Activated T-helper 9 cell treated with anti-CD3 and anti-CD28 coated beads, Interleukin-2, amount 50 U/mL, for 16 hours (primary cell): Measurements from ENCODE around the gene FANK1.
"Not testable (repeated sequence)": the region's sequence is repeated elsewhere in the genome, so short reads cannot be mapped to it uniquely, and the experiment has no call there.

Experiments
- DNase-seq: peaks from one replicate; pipeline ENCODE4 v3.0.0-alpha.2; 2020; ENCODE audit warnings: low read depth

The FANK1 gene

GRCh38 chr10:125889441-125889840, 6.9 kb upstream of the FANK1 start:
- DNase-seq = not testable (repeated sequence)

- not testable (repeated sequence) for DNase-seq
Observed at GRCh38 chr10:125892402-125892801, 4.0 kb upstream of the FANK1 start.

- not testable (repeated sequence) for DNase-seq
Observed at GRCh38 chr10:125894176-125894575, 2.2 kb upstream of the FANK1 start.

- DNase-seq = peak; percentile 11
Observed at GRCh38 chr10:125895130-125896087, 955 bp upstream of the FANK1 start.

- not testable (repeated sequence) for DNase-seq
Observed at GRCh38 chr10:125897317-125897716, 953 bp downstream of the FANK1 start.

GRCh38 chr10:125900963-125901362, 4.6 kb downstream of the FANK1 start:
- DNase-seq = not testable (repeated sequence)

- DNase-seq = not testable (repeated sequence)
Observed at GRCh38 chr10:125903135-125903640, 6.8 kb downstream of the FANK1 start.

GRCh38 chr10:125905069-125905994, 9.0 kb downstream of the FANK1 start:
- not testable (repeated sequence) for DNase-seq

GRCh38 chr10:125907598-125907997, 11.2 kb downstream of the FANK1 start:
- DNase-seq = not testable (repeated sequence)

GRCh38 chr10:125908813-125909212, 12.4 kb downstream of the FANK1 start:
- DNase-seq = not testable (repeated sequence)

GRCh38 chr10:125909491-125909890, 13.1 kb downstream of the FANK1 start:
- not testable (repeated sequence) for DNase-seq

- DNase-seq = no peak
Observed at GRCh38 chr10:125911145-125911544, 14.8 kb downstream of the FANK1 start.

- DNase-seq = no peak
Observed at GRCh38 chr10:125911990-125912389, 15.6 kb downstream of the FANK1 start.

GRCh38 chr10:125913277-125913676, 16.9 kb downstream of the FANK1 start:
- DNase-seq = not testable (repeated sequence)

- DNase-seq = no peak
Observed at GRCh38 chr10:125916977-125917376, 20.6 kb downstream of the FANK1 start.

- DNase-seq = not testable (repeated sequence)
Observed at GRCh38 chr10:125917704-125918361, 21.5 kb downstream of the FANK1 start.

GRCh38 chr10:125921643-125922306, 25.4 kb downstream of the FANK1 start:
- not testable (repeated sequence) for DNase-seq

- no peak for DNase-seq
Observed at GRCh38 chr10:125925262-125925834, 29.0 kb downstream of the FANK1 start.

GRCh38 chr10:125926247-125926646, 29.9 kb downstream of the FANK1 start:
- DNase-seq = no peak

GRCh38 chr10:125927265-125927664, 30.9 kb downstream of the FANK1 start:
- not testable (repeated sequence) for DNase-seq
